Right atrium auricular region (tissue), 2 donors: ENCODE data around the gene MAFG. TPM values are rescaled to one million over a fixed set of nuclear protein-coding genes. Genes with fewer than 3 reads are reported as not detected.

Experiments used
- DNase-seq: peaks from one replicate; pipeline ENCODE4 v3.0.0-alpha.2; 2019; ENCODE audit warnings: low spot score
- H3K27ac ChIP-seq, 2 donors: fragments of 200-600 bp; sonication (generic); 1 replicate in 1 of 2; 2 replicates in 1 of 2; pipeline ENCODE4 v1.5.1; 2016 to 2019
- H3K27me3 ChIP-seq, 2 donors: fragments of 200-600 bp; sonication (generic); one replicate each; pipeline versions ENCODE4 v1.5.1 to v1.6.0; 2017 to 2019
- H3K36me3 ChIP-seq: fragments of 200-600 bp; sonication (generic); one replicate; pipeline ENCODE4 v1.5.1; 2016
- H3K4me1 ChIP-seq, 2 donors: fragments of 200-600 bp; sonication (generic); one replicate each; pipeline versions ENCODE4 v1.5.1 to v1.6.0; 2017 to 2019
- H3K4me3 ChIP-seq, 2 donors: fragments of 200-600 bp; sonication (generic); 1 replicate in 1 of 2; 2 replicates in 1 of 2; pipeline ENCODE4 v1.5.1; 2017 to 2019; ENCODE audit warnings: mild to moderate bottlenecking in 1 of 2, moderate library complexity in 1 of 2
- H3K9me3 ChIP-seq, 2 donors: fragments of 200-600 bp; sonication (generic); one replicate each; pipeline ENCODE4 v1.5.1; 2019
- total RNA-seq, 2 donors: library from RNA; depleted of rRNA; stranded (reverse); fragments of >200 nt; gene quantifications; one replicate each; pipeline ENCODE4 v1.1.0, GENCODE V29; 2016
- TF ChIP-seq, protein P1 (sequence below), 2 donors: fragments of 200-600 bp; sonication (generic); IDR thresholded peaks; one replicate each; pipeline ENCODE4 v1.5.1; 2019; ENCODE audit warnings: antibody characterized with exemption in 2 of 2

Gene MAFG
- total RNA-seq, 2 donors from 2014 or later, result 21.8 to 26.5 TPM

DNA sequence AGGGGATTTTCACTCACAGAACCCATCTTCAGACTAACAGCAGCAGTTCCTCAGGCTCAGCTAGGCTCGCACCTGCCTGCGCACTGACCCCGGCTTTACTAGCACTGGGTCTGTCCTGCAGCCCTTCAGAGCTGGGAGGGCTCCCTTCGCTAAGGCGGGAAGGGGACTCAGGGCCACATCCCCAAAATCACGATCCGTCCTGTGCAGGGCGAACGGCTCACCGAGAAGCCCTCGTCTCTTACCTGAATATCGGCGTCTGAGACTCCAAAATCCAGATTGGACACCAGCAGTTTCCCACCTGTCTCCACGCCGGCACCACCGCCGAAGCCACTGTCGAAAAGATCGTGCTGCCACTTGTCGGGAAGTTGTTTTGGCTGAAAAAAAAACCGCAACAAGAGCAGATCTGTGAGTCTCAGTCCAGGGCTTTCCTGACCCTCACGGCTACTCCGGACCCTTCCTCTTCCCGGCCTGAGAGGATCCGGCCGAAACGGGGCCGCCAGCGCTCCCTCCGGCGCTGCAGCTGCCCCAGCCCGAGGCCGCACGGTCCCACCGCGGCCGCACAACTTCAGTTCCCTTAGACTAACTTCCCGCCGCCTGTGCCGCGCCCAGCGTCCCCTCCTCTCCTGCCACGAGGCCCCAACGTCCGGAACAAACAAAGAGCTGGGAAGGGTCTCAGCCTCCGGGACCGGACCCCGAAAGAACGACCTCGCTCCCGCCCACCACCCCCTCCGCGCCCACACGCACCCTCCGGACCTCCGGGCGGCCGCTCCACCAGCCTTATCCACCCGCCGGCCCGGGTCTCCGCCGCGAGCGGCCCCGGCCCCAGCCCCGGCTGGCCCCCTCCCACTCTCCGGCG lies 36.9 kb downstream of the MAFG start:
- H3K27me3 ChIP-seq, result no peaks in the 10 kb centered on the region
- H3K36me3 ChIP-seq, result peaks cover 56% of the 10 kb centered on the region
- H3K4me3 ChIP-seq, result peak overlapping the region; percentile 99
- H3K9me3 ChIP-seq, result no peaks in the 10 kb centered on the region
- no peak for DNase-seq
- peaks cover 0 to 26% of the 10 kb centered on the region in 2 donors for H3K4me1 ChIP-seq
- peak overlapping the region; percentile 82 to 90 for H3K27ac ChIP-seq
- TF ChIP-seq, protein P1, sequence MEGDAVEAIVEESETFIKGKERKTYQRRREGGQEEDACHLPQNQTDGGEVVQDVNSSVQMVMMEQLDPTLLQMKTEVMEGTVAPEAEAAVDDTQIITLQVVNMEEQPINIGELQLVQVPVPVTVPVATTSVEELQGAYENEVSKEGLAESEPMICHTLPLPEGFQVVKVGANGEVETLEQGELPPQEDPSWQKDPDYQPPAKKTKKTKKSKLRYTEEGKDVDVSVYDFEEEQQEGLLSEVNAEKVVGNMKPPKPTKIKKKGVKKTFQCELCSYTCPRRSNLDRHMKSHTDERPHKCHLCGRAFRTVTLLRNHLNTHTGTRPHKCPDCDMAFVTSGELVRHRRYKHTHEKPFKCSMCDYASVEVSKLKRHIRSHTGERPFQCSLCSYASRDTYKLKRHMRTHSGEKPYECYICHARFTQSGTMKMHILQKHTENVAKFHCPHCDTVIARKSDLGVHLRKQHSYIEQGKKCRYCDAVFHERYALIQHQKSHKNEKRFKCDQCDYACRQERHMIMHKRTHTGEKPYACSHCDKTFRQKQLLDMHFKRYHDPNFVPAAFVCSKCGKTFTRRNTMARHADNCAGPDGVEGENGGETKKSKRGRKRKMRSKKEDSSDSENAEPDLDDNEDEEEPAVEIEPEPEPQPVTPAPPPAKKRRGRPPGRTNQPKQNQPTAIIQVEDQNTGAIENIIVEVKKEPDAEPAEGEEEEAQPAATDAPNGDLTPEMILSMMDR (IDR thresholded peaks at IDR 0.05), result no peak

DNA sequence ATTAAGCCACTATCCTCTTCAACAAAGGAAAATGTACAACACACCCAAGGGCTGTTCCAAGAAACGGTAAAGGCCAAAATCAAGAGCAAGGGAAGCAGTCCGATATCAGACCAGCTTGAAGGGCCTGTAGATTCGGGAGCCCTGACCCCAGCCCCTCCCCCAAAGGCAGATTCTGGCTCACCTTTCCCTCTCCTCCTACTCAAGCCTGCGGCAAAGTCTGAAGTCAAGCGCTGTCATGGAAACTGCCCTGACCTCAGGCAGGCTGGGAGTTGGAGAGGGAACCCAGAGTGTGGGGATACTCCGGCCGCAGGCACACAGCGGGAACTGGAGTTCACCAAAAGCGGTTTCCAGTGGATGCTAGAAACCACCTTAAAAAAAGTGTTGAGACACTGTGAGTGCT lies 37.9 kb downstream of the MAFG start:
- Histone ChIP-seq H3K36me3 (peaks cover 54% of the 10 kb centered on the region), H3K27ac (no peak overlapping the region)

DNA sequence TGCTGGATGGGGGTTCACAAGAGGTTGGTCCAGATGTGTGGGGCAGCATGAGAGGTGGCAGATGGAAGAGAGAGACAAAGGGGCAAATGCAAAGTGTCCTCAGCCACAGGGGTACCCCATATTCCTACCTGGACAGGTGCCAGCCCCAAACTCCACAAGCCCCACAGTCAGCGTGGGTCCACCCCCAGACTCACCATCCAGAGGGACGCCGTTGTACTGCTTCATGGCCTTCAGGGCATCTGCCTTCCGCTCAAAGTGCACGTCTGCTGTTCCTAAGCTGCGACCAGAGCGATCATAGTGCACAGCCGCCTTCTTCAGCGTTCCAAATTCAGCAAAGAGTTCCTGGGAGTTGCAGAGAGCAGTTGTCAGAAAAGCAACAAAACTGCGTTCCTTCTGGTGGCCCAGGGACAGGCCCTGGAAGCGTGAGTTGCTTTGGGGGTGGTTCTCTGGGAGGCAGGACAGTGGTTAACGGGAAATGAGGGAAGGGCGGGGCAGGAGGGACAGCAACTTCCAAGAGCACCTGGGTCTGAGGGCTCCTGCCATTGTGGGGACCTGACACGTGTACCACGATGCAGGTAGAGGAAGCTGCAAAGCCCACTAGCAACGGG lies 38.4 kb downstream of the MAFG start:
- H3K27ac ChIP-seq, result no peak overlapping the region
- no peak for DNase-seq
- H3K4me1 ChIP-seq, result peaks cover 0 to 33% of the 10 kb centered on the region in 2 donors
- no peaks in the 10 kb centered on the region for H3K9me3 ChIP-seq
- TF ChIP-seq, protein P1 (IDR thresholded peaks at IDR 0.05), result no peak
- no peak overlapping the region for H3K4me3 ChIP-seq
- H3K36me3 ChIP-seq, result peaks cover 50% of the 10 kb centered on the region
- H3K27me3 ChIP-seq, result no peaks in the 10 kb centered on the region

More for the DNA sequence above, 37.9 kb downstream of the MAFG start:
- no peak for DNase-seq
- H3K27me3 ChIP-seq, result no peaks in the 10 kb centered on the region
- H3K4me1 ChIP-seq, result peaks cover 0 to 29% of the 10 kb centered on the region in 2 donors
- H3K9me3 ChIP-seq, result no peaks in the 10 kb centered on the region
- TF ChIP-seq, protein P1 (IDR thresholded peaks at IDR 0.05), result no peak
- no peak overlapping the region for H3K4me3 ChIP-seq

GRCh38 chr17:81888105-81888987 lies 39.2 kb downstream of the MAFG start:
- DNase-seq, result no peak
- Histone ChIP-seq H3K9me3 (no peaks in the 10 kb centered on the region), H3K27me3 (no peaks in the 10 kb centered on the region), H3K36me3 (peaks cover 48% of the 10 kb centered on the region), H3K4me3 (no peak overlapping the region), H3K27ac (no peak overlapping the region), H3K4me1 (peaks cover 0 to 33% of the 10 kb centered on the region in 2 donors)
- TF ChIP-seq, protein P1 (IDR thresholded peaks at IDR 0.05), result no peak

GRCh38 chr17:81885869-81886548 lies 41.5 kb downstream of the MAFG start:
- DNase-seq, result no peak
- H3K9me3 ChIP-seq, result no peaks in the 10 kb centered on the region
- no peak overlapping the region for H3K4me3 ChIP-seq
- peaks cover 0 to 21% of the 10 kb centered on the region in 2 donors for H3K4me1 ChIP-seq
- H3K36me3 ChIP-seq, result peaks cover 50% of the 10 kb centered on the region
- TF ChIP-seq, protein P1 (IDR thresholded peaks at IDR 0.05), result no peak
- no peaks in the 10 kb centered on the region for H3K27me3 ChIP-seq
- H3K27ac ChIP-seq, result no peak overlapping the region
